NCI-H1105 treated with DMSO at 0.1 percent for 48 hours (cell line): ENCODE measurements around the gene PLEKHN1.
A peak's percentile ranks its signal among the peaks of the same experiment; 100 is the strongest.
"Not testable (repeated sequence)": the region's sequence is repeated elsewhere in the genome, so short reads cannot be mapped to it uniquely, and the experiment has no call there.

Experiments
- DNase-seq: peaks from one replicate; lab custom pipeline; 2025; lab: John Stamatoyannopoulos, UW

Gene PLEKHN1

DNA sequence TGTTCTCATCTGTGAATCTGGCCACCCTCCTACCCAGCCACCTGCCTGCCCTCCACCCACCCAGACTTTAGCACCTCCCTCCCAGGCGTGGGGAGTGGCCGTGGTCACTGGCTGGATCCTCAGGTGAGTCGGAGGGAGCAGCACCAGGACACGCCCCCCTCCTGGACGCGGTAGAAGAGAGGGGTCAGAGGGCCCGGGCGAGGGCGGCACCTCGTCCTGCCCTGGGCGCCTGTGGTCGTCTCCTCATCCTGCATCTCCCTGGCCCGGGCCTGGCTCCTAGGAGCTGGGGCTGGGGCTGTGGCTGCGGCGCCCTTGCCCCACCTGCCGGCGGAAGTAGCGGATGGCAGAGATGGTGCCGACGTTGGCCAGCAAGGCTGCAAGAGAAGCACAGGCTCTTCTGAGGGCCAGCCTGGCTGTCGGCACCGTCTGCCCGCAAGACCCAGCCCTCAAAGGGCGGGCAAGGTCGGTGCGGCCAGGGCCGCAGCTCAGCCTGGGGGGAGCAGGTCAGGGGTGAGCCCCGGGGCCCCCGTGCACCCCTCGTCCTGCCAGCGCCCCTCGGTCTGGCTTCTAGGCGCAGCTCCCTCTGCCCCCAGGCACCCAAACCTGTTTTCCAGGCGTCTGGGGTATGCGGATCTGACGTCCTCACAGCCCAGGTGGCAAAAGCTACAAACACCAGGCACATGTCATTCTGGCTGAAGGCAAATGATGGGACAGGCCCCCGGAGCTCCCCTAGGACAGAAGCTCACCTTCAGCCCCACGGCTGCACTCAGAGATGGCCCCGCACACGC is 9.8 kb downstream of the PLEKHN1 start:
- DNase-seq = peak; percentile 62

DNA sequence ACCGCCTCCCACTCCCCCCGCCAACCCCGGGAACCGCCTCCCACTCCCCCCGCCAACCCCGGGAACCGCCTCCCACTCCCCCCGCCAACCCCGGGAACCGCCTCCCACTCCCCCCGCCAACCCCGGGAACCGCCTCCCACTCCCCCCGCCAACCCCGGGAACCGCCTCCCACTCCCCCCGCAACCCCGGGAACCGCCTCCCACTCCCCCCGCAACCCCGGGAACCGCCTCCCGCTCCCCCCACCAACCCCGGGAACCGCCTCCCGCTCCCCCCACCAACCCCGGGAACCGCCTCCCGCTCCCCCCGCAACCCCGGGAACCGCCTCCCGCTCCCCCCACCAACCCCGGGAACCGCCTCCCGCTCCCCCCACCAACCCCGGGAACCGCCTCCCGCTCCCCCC is 10.5 kb downstream of the PLEKHN1 start:
- not testable (repeated sequence) for DNase-seq

- no peak for DNase-seq
Measured at GRCh38 chr1:978069-978834, 12.0 kb downstream of the PLEKHN1 start.

- no peak for DNase-seq
Measured at GRCh38 chr1:978835-979743, 12.8 kb downstream of the PLEKHN1 start.

DNA sequence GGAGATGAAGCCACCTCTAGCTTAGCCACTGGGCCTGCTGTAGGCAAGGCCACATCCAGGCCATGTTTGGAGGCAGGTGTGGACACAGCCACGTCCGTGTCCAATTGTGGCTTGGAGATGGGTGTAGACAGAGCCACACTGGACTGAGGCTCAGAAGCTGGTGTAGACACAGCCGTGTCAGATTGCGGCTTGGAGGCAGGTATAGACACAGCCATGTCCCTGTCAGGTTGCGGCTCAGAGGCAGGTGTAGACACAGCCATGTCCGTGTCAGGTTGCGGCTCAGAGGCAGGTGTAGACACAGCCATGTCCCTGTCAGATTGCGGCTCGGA is 13.4 kb downstream of the PLEKHN1 start:
- DNase-seq = no peak

DNA sequence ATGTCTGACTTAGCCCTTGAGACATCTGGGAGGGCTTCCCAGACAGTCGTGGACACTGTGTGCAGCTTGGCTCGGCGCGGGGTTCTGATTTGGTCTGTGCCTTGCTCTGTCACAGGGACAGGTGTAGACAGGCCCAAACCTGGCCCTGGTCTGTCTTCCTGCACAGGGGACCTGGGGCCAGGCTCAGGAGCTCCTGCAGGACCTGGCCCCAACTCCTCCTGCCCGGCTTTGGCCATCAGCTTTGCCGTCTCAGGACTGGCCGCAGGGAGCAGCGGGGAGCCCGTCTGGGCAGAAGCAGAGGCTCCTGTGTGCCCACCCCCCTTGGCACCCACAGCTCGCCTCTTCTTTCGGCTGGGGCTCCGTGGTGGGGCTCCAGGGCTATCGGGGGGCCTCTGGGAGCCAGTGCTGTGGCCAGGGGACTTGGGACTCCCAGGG is 13.9 kb downstream of the PLEKHN1 start:
- no peak for DNase-seq

GRCh38 chr1:980602-981395 is 14.5 kb downstream of the PLEKHN1 start:
- DNase-seq = no peak

GRCh38 chr1:981491-981954 is 15.2 kb downstream of the PLEKHN1 start:
- DNase-seq = no peak

DNA sequence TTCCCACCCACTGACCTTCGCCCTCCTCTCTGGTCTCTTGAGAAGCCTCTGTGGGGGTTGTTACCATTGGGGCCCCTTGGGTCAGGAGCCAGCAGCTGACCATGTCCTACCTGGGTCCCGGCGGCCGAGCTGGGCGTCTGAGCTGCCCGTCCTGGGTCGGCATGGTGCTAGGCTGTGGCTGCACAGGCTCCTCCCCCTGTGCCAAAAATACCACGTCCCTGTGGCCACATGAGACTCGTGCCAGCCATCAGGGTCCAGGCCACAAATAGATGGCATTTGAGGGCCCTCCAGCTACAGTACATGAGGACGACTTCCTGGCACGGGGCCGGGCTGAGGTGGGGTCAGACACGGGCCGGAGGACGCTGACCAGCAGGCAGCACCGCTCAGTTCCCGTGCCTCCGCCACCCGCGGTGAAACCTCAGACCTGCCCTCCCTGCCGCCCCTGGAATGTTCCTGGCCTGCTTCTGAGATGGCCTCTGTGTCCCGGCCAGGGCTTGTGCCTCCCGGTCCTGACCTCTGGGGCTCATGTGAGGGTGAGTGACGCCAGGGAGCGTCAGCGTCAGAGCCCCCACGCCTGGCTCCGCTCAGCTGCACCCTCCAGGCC is 15.8 kb downstream of the PLEKHN1 start, which contains the start of gene PERM1:
PERM1 (minus strand) TSS at position 139 of the 604 bp plus-strand sequence. CDS start 1,064 bp downstream, outside the sequence.
- no peak for DNase-seq

GRCh38 chr1:982765-983436 is 16.6 kb downstream of the PLEKHN1 start:
- no peak for DNase-seq

- DNase-seq = peak; percentile 22
Measured at GRCh38 chr1:983798-984475, 17.7 kb downstream of the PLEKHN1 start.

DNA sequence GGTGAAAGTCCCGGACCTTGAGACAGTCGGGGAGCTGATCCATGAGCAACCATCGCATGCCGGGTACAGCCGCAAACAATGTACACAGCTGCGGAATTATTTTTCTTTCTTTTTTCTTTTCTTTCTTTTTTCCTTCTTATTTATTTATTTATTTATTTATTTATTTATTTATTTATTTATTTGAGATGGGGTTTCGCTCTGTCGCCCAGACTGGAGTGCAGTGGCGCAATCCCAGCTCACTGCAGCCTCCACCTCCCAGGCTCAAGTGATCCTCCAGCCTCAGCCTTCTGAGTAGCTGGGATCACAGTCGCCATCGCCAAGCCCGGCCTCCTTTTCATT is 18.2 kb downstream of the PLEKHN1 start:
- DNase-seq = no peak

DNA sequence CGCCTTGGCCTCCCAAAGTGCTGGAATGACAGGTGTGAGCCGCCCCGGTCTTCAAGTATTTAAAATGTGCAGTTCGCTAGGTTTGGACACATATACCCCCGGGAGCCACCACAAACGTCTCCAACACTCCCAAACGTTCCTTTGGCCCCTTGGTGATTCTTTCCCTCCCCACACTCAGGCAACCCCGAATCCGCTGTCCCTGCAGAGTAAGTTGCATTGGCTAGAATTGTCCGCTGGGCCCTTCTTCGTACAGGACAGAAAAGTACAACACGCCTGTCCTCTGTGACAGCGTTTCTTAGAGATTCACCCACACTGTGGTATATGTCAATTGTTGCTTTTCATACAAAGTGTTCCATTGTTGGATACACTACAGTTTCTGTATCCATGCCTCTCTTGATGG is 18.8 kb downstream of the PLEKHN1 start:
- no peak for DNase-seq

DNA sequence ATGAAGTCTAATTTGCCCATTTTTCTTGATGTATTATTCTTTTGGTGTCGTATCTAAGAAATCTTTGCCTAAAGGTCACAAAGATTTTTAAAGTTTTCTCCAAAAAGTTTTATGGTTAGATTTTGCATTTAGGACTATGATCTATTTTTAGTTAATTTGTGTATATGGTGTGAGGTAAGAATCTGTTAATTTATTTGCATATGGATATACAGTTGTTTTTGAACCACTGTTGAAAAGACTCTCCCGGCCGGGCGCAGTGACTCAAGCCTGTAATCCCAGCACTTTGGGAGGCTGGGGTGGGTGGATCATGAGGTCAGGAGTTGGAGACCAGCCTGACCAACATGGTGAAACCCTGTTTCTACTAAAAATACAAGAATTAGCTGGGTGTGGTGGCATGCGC is 21.8 kb downstream of the PLEKHN1 start:
- DNase-seq = not testable (repeated sequence)

DNA sequence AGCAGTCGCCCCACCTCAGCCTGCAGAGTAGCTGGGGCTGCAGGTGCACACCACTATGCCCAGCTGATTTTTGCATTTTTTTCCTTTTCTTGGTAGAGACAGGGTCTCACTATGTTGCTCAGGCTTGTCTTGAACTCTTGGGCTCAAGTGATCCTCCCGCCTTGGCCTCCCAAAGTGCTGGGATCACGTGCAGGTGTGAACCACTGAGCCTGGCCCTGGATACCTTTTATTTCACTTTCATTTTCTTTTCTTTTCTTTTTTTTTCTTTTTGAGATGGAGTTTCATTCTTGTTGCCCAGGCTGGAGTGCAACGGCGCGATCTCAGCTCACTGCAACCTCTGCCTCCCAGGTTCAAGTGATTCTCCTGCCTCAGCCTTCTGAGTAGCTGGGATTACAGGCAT is 25.0 kb downstream of the PLEKHN1 start:
- DNase-seq = not testable (repeated sequence)

GRCh38 chr1:991895-992294 is 25.6 kb downstream of the PLEKHN1 start:
- DNase-seq = no peak

GRCh38 chr1:992362-992761 is 26.1 kb downstream of the PLEKHN1 start:
- no peak for DNase-seq

- DNase-seq = no peak
Measured at GRCh38 chr1:993379-993995, 27.2 kb downstream of the PLEKHN1 start.

DNA sequence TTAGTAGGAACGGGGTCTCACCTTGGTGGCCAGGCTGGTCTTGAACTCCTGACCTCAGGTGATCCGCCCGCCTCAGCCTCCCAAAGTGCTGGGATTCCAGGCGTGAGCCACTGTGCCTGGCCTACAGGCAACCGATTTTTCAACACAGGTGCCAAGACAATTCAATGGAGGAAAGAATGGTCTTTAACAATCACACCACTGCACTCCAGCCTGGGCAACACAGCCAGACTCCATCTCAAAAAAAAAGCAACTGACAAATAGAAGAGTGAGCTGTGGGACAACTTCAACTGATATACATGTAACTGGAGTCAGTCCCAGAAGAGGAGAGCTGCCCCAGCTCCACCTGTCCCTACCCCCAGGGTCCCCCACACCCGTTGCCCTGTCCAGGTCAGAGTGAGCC is 28.3 kb downstream of the PLEKHN1 start:
- not testable (repeated sequence) for DNase-seq
